Cardiac atrium fibroblast (primary cell): Measurements from ENCODE around the gene PLAU. TPM values are rescaled to one million over a fixed set of nuclear protein-coding genes. Genes with fewer than 3 reads are reported as not detected.

Experiments used
- total RNA-seq: library from RNA; depleted of rRNA; stranded (reverse); fragments of >200 nt; gene quantifications from 2 replicates; pipeline ENCODE4 v1.2.3, GENCODE V29; 2015

Gene PLAU
- 49.1 and 55.2 TPM in 2 replicates for total RNA-seq

DNA sequence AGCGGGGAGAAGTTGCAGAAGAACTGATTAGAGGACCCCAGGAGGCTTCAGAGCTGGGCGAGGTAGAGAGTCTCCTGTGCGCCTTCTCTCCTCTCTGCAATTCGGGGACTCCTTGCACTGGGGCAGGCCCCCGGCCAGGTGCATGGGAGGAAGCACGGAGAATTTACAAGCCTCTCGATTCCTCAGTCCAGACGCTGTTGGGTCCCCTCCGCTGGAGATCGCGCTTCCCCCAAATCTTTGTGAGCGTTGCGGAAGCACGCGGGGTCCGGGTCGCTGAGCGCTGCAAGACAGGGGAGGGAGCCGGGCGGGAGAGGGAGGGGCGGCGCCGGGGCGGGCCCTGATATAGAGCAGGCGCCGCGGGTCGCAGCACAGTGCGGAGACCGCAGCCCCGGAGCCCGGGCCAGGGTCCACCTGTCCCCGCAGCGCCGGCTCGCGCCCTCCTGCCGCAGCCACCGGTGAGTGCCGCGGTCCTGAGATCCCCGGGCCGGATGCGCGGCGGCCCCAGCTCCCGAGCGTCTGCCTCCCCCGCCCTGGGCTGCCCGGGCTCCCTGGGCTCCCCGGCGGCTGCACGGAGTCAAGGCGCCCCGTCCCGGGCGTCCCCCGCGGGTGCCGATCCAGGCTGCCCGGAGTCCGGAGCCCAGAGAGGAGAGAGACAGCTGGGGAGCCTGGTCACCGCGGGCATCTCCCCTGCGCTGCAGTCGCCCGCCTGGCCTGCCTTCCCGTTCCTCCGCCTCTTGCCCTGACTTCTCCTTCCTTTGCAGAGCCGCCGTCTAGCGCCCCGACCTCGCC is at the start of gene PLAU:
PLAU (plus strand) TSS at position 369 of the 789 bp plus-strand sequence. CDS start 424 bp downstream, outside the sequence.

DNA sequence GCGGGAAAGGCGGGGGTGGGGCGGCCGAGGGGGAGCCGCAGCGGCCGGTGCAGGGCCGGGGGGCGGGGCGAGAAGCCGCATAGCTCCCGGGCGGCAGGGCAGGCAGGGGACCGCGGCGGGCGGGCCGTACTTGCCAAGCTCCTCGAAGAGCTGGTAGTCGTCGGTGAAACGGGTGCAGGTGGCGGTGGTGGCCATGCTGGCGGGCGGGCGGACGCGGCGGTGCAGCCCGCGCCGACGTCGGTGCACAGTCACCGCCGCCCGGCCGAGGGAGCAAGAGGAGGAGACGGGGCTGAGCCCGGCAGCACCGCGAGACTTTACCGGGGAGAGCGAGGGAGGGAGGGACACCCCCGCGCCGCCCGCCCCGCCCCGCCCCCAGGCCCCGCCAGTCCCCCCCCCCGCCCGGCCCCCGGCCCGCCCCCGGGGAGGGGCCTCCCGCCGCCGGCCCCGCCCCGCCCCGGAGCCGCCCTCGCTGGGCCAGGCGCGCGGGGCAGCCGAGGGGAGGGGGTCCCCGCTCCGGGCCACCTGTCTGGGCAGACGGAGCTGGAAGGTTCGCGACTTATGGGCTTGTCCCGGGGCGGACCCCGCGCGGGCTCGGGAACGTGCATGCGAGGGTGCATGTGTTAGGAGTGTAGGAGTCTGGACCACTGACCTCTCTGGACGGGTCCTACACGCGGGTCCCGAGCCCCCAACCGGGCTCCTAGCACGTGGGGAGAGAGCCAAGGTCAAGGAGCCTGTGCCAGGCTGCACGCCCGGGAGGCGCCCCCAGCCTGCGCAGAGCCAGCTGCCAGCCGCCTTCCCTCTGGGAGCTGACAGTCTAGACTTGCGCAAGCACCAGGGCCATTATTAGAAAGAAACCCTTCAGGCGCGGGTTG is 36.4 kb upstream of the PLAU start, which contains the start of gene CAMK2G:
CAMK2G (minus strand) TSS at position 289 of the 872 bp plus-strand sequence; CDS start at position 195, 94 bp downstream.

Other genes with a start within 250 kb of the PLAU start
- gene AGAP5, start 213.0 kb upstream of the PLAU start, total RNA-seq: 0.49 and 1.1 TPM in 2 replicates
- gene SEC24C, start 166.8 kb upstream of the PLAU start, total RNA-seq: 45.9 and 63.8 TPM in 2 replicates
- 23.6 and 25.6 TPM in 2 replicates for gene CHCHD1, start 129.1 kb upstream of the PLAU start, total RNA-seq
- 54.4 and 75.6 TPM in 2 replicates for gene ZSWIM8, start 125.5 kb upstream of the PLAU start, total RNA-seq
- 15.6 and 35.4 TPM in 2 replicates for gene NDST2, start 99.5 kb upstream of the PLAU start, total RNA-seq
- 11.6 and 17.0 TPM in 2 replicates for gene CAMK2G, start 36.6 kb upstream of the PLAU start, total RNA-seq
- 185 and 211 TPM in 2 replicates for gene VCL, start 87.0 kb downstream of the PLAU start, total RNA-seq
- 21.4 and 22.0 TPM in 2 replicates for gene AP3M1, start 239.7 kb downstream of the PLAU start, total RNA-seq
- 14.3 and 36.9 TPM in 2 replicates for gene ADK, start 240.1 kb downstream of the PLAU start, total RNA-seq